H1 (cell line): ENCODE measurements around the gene SWI5. TPM values are rescaled to one million over a fixed set of nuclear protein-coding genes. Genes with fewer than 3 reads are reported as not detected.

ENCODE experiments used
- ASH2L ChIP-seq: fragments of 200-600, 300-600 bp; sonication (generic); IDR thresholded peaks from one replicate; pipeline ENCODE4 v1.7.1; 2017; ENCODE audit warnings: low read length
- EP300 ChIP-seq, 2 experiments: IDR thresholded peaks; 1 replicate in 1 of 2; 2 replicates in 1 of 2; pipeline ENCODE4 v1.6.1; 2011 to 2012; ENCODE audit warnings: low read depth in 2 of 2, low read length in 2 of 2, mild to moderate bottlenecking in 2 of 2, borderline replicate concordance in 1 of 2, inconsistent platforms in 1 of 2, moderate library complexity in 1 of 2
- EZH2 ChIP-seq: fragments of 200-600 bp; sonication (generic); IDR thresholded peaks from 2 replicates; pipeline ENCODE4 v1.7.1; 2012; ENCODE audit warnings: low read depth, mild to moderate bottlenecking, moderate library complexity, low read length, inconsistent platforms; ENCODE audit not compliant: severe bottlenecking
- FOSL1 ChIP-seq: IDR thresholded peaks from 2 replicates; pipeline ENCODE4 v1.6.1; 2011; ENCODE audit warnings: mild to moderate bottlenecking, low read depth, low read length, moderate library complexity; ENCODE audit not compliant: insufficient read depth
- JUN ChIP-seq: IDR thresholded peaks from 2 replicates; pipeline ENCODE4 v1.6.1; 2011; ENCODE audit warnings: low read depth, mild to moderate bottlenecking, improper control_type of control experiment, low read length
- KDM1A ChIP-seq: fragments of 200-600, 300-600 bp; sonication (generic); IDR thresholded peaks from 2 replicates; pipeline ENCODE4 v1.7.1; 2016; ENCODE audit warnings: mild to moderate bottlenecking, low read length, borderline replicate concordance
- PHF8 ChIP-seq: fragments of 200-600 bp; sonication (generic); conservative IDR thresholded peaks from 2 replicates; pipeline ENCODE4 v1.7.1; 2012; ENCODE audit warnings: low read depth, mild to moderate bottlenecking, inconsistent platforms, low read length, moderate library complexity
- POLR2AphosphoS5 ChIP-seq: IDR thresholded peaks from 2 replicates; pipeline ENCODE4 v1.6.1; 2011; ENCODE audit warnings: low read depth, low read length
- SAP30 ChIP-seq: fragments of 300-600 bp; sonication (generic); IDR thresholded peaks from 2 replicates; pipeline ENCODE4 v1.7.1; 2012; ENCODE audit warnings: low read length, moderate library complexity, mild to moderate bottlenecking, inconsistent platforms; ENCODE audit not compliant: insufficient read depth, insufficient replicate concordance
- SIN3A ChIP-seq, 2 experiments: IDR thresholded peaks in 1 of 2; conservative IDR thresholded peaks in 1 of 2; 2 replicates each; pipeline ENCODE4 v1.6.1; 2011 to 2012; ENCODE audit warnings: low read length in 2 of 2, improper control_type of control experiment in 1 of 2, low read depth in 1 of 2, mild to moderate bottlenecking in 1 of 2
- SP4 ChIP-seq: IDR thresholded peaks from 2 replicates; pipeline ENCODE4 v1.6.1; 2012; ENCODE audit warnings: low read length, inconsistent platforms
- SRF ChIP-seq: IDR thresholded peaks from 2 replicates; pipeline ENCODE4 v1.6.1; 2011; ENCODE audit warnings: mild to moderate bottlenecking, low read depth, low read length, moderate library complexity
- TAF1 ChIP-seq: IDR thresholded peaks from 2 replicates; pipeline ENCODE4 v1.6.1; 2011; ENCODE audit warnings: mild to moderate bottlenecking, low read depth, low read length
- ZNF274 ChIP-seq: IDR thresholded peaks from 2 replicates; pipeline ENCODE4 v1.7.0; 2012; ENCODE audit warnings: low read length, borderline replicate concordance; ENCODE audit errors: extremely low read depth
- polyA plus RNA-seq, 7 experiments: library from polyadenylated mRNA; depleted of rRNA in 3 of 7; stranded (reverse) in 5 of 7; unstranded in 2 of 7; fragments of >200 nt in 5 of 7; fragments of 200-250 nt in 2 of 7; gene quantifications; 1 replicate in 5 of 7; 2 replicates in 1 of 7; 4 replicates in 1 of 7; pipeline versions ENCODE4 v1.2.1 to v1.2.3, GENCODE V29; 2011 to 2013; ENCODE audit warnings: missing spikeins in 2 of 7, mixed read lengths in 2 of 7
- total RNA-seq: library from RNA; stranded (reverse); fragmentation: NEBNext Ultra II Directional; extraction: Animal tissue kit (Norgen Biotek cat#: 25700); gene quantifications from 2 replicates; pipeline ENCODE4 v1.2.1, GENCODE V29; 2021
- TF ChIP-seq, protein P1 (sequence below): IDR thresholded peaks from 2 replicates; pipeline ENCODE4 v1.6.1; 2012; ENCODE audit warnings: inconsistent platforms

SWI5 gene
- total and polyA plus RNA-seq, 2 of the 8 experiments (the other 6 are each of a cell fraction or from before 2014, with no cell fraction given) = 29.0 to 59.5 TPM

- TF ChIP-seq EP300 (IDR thresholded peaks at IDR 0.05; ENCODE audit: borderline replicate concordance in 1 of 2, low read depth in 2 of 2, low read length in 2 of 2) (no peak), POLR2AphosphoS5 (no peak; the same call in 1 of the 2 replicates), EZH2 (no peak), SRF (no peak), ZNF274 (no peak), JUN (no peak), SIN3A (conservative IDR thresholded peaks at IDR 0.05 in 1 of 2, IDR thresholded peaks at IDR 0.05 in 1 of 2; ENCODE audit: low read depth in 1 of 2, low read length in 2 of 2) (no peak), PHF8 (peak; percentile 46), SAP30 (peak; percentile 81), TAF1 (no peak), ASH2L (peak; percentile 66), SP4 (no peak), FOSL1 (no peak), KDM1A (no peak)
- TF ChIP-seq, protein P1, sequence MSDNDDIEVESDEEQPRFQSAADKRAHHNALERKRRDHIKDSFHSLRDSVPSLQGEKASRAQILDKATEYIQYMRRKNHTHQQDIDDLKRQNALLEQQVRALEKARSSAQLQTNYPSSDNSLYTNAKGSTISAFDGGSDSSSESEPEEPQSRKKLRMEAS = no peak
These were observed 646 bp downstream of the SWI5 start (continued) for GRCh38 chr9:128276574-128277270.
